KBM-7 (cell line): ENCODE results near the gene PSMD6.

Experiments
- DNase-seq: peaks from one replicate; pipeline ENCODE4 v3.0.0-alpha.2; 2015
- in situ Hi-C: fragments of 300-500 bp; cut with MboI; formaldehyde crosslinking; loops from 2 replicates; pipeline ENCODE4 v1.14.3; 2020; ENCODE audit warnings: low sequenced_read_pairs, low pct_unique_long_range_greater_than_20kb, mixed read lengths

PSMD6 gene

DNA sequence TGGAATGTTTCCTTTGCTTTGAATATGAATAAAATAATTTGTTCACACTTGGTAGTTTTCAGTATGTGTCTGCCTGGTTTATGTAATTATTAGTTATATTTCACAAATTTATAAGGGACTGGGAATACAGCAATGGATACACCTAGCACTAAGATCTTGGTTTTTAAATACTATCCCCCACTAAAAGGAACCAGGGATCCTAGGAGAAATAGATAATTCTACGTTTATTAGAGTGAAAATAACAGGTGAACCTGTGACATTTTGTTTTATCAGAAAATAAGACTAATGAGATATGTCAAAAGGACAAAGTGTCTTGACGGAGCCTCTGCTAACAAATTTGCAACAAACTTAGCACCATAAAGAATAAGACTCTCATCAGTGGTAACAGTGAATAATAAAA lies 3.4 kb downstream of the PSMD6 start:
- no peak for DNase-seq
- in situ Hi-C loops, result no loop called here

DNA sequence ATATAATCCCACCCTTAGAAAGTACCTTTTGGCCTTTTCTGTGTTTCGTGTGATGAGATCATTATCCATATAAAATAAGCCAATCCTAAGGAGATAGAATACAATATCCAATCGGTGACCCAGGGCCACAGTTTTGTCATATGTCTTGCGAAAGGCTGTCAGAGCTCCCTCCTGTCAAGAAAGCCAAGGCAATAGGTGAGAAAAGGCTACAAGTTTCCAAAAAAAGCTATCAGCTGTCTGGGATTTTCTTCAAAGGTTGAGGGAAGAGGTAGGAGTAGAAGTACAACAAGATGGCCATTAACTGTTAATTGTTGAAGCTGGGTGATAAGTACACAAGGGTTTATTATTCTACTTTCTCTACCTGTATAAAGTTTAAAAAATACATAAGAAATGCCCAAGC lies 4.0 kb downstream of the PSMD6 start:
- DNase-seq, result no peak
- in situ Hi-C loops, result no loop called here

GRCh38 chr3:64016941-64017620 lies 6.2 kb downstream of the PSMD6 start:
- DNase-seq, result no peak
- in situ Hi-C loops, result no loop called here

- DNase-seq, result no peak
- in situ Hi-C loops, result no loop called here
These were observed 11.6 kb downstream of the PSMD6 start for GRCh38 chr3:64011685-64012084.

DNA sequence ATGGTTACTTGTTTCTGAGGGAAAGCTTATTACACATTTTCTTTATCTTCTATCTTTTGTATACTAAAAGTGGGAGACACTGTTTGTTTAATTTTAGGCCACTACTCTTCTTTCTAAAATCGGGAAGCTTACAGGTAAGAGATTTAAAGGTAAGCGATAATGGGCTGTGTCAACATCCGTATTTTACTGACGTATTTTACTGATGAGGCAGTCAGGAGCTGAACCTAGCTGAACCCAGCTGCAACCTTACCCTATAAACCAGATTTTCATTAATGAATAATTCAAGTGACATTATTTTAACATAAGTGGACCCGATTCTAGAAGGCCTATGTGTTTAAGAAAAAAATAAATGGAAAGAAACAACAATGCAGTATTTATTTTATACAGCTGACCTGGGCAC lies 13.1 kb downstream of the PSMD6 start:
- in situ Hi-C loops, result no loop called here
- no peak for DNase-seq

- in situ Hi-C loops, result no loop called here
- DNase-seq, result no peak
These were observed 13.8 kb downstream of the PSMD6 start for GRCh38 chr3:64009528-64009927.

- no peak for DNase-seq
- in situ Hi-C loops, result no loop called here
These were observed 14.6 kb downstream of the PSMD6 start for GRCh38 chr3:64008487-64009351.

- in situ Hi-C loops, result no loop called here
- DNase-seq, result no peak
These were observed 15.3 kb downstream of the PSMD6 start for GRCh38 chr3:64008017-64008416.

DNA sequence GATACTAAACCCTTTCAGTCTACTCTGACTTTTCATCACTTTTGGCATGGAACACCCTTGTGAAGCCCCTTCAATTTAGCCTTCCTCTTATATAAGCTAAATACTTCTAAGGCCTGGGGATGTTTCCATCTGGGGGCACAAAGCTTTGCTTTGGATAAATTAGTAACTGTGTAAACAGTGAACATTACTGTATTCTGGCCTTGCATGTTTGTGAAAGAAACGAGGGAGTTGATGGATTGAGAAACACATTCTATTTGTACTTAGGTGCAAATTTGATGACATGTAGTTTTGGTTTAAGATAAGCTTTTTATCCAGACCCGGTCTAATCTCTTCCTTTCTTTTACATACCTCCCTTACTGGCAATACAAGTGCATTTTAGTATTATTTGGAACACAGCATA lies 19.7 kb downstream of the PSMD6 start:
- no peak for DNase-seq
- in situ Hi-C loops, result no loop called here

DNA sequence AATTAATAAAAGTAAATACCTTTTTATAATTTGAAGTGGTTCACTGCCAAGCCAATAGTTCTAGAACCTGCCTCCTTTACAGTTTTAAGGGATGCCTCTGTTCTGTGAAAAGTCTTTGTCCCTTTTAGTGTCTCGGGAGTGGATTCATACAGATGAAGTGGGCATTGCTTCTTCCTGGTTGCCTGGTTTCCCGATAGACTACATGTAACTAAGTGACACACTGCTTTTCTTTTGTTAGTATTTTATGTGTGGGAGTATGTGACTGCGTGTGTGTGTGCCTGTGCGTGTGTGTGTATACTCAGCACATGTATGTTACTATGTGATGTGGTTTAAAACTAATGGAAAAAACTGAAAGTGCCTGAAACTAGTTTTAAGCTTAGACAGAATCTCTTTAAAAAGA lies 21.1 kb downstream of the PSMD6 start:
- in situ Hi-C loops, result no loop called here

GRCh38 chr3:64000453-64001055 lies 22.7 kb downstream of the PSMD6 start:
- in situ Hi-C loops, result no loop called here
- no peak for DNase-seq

More for the DNA sequence above, 21.1 kb downstream of the PSMD6 start:
- DNase-seq, result no peak

DNA sequence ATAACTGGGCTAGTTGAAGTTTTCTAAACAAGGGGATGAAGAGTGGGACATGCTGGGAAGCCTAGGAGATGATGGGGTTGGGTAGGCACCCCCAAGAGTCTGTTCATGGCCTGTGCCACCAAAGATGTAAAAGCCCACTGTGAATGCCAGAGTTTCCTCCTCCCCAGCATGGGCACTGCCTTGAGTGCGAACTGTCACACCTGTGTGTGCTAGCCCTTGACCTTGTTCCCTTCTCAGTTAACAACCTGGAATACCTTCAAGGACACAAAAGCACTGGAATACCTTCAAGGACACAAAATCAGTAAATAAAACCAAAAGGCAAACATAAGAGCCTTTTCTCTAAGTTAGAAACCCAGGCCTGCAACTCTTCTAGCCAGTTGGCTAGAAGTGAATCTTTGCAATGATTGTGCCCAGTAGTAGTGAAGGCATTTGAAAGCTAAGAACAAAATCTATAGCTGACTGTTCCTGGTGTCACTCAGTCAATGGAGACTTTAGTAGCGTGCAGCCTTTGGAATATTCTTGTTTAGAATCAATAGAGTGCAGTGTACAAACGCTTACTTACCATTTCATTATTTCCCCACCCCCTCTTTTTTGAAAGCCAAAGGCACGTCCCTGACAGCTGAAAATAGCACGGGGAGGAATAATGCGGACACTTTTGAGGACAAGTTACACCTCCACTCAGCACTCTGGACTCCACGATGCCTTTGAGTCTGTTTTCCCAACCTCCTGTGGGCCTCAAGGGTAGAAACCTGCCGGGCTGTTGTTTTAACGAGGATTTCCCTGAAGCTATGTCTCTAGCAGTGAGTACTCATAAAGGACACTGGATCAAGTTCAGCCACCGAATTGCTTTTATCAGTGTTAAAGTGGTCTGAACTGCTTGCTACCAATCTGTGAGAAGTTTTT lies 24.2 kb downstream of the PSMD6 start:
- in situ Hi-C loops, result no loop called here
- no peak for DNase-seq

- DNase-seq, result no peak
- in situ Hi-C loops, result no loop called here
These were observed 28.2 kb downstream of the PSMD6 start for GRCh38 chr3:63995086-63995485.

GRCh38 chr3:63993653-63994079 lies 29.6 kb downstream of the PSMD6 start:
- DNase-seq, result peak; percentile 69
- in situ Hi-C loops, result no loop called here

DNA sequence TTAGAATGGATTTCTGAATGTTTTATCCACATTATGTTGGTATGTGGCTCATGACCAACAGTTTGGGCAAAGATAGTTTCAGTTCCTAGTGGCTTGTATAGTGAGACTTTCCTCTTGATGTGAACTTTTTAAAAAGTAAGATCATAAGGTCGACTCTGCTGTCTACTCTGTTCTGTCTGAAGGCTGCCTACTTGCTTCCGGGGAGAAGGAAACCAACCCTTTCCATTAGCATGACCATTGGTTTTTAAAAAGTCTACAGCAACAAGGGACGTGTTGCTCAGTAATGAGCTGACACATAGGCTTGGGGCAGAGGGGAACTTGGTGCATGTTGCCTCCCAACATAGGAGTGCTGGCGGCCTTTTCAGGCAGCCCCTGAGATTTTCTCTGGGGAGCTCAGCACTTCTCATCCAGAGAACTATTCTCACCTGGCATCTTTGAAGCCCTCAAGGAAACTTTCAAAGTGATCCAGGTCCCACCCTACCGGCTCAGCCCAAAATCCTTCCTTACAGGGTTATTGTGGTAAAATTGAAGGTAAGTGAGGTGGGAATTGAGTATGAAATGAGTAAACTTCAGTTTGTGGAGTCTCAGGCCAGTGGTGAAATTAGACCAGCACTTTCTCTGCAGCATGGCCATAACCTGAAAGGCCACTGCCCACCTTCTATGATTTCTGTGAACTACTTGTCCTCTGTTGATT lies 30.6 kb downstream of the PSMD6 start:
- DNase-seq, result no peak
- in situ Hi-C loops, result no loop called here

DNA sequence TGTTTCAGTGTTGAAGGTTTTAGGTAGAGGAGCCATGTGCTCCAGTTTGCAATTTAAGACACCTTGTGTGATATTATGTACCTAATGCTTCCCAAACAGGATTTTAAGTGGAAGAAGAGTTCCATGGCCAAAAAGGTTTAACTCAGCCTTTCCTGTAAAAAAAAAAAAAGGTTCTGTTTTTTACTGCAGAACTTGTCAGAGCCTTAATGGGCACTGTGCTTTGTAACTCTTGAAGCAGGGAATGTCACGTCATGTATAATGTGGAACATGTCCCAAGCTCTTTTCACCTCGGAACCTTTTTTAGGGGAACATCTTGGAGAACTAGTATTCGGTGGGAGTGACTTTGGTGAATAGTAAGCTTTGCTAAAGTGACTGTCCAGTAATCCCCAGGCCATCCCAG lies 31.6 kb downstream of the PSMD6 start:
- in situ Hi-C loops, result no loop called here
- DNase-seq, result no peak

DNA sequence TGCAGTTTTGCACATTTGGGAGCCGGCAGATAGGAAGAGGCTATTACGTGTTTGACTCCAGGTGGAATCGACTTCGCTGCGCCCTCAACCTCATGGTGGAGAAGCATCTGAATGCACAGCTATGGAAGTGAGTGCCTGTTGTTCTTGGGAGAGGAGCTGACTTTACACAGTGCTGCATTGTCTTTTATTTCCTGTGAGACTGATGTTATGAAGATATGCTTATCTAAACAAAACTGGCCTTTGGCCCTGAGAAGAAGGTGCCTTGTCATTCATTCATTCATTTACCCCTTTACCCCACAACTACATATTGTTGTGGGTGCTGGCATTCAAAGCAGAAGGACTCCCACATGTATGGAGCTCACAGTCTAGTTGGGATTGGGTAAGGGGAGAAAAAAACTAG lies 32.6 kb downstream of the PSMD6 start:
- in situ Hi-C loops, result no loop called here
- DNase-seq, result no peak

DNA sequence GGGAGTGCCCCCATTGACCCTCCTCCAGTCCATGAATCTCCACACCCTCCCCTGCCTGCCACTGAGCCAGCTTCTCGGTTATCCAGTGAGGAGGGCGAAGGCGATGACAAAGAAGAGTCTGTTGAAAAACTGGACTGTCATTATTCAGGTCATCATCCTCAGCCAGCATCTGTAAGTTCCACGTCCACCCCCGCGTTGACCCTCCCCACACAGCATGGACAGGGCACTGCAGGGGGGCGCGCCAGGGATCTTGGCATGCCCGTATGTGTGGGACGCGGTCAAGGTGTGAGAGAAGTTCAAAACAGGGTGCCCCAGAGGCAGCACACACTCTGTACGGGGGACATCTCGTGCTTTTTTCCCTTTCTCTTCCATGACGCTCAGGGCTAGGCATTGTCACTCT lies 33.1 kb downstream of the PSMD6 start:
- in situ Hi-C loops, result no loop called here
- DNase-seq, result no peak

DNA sequence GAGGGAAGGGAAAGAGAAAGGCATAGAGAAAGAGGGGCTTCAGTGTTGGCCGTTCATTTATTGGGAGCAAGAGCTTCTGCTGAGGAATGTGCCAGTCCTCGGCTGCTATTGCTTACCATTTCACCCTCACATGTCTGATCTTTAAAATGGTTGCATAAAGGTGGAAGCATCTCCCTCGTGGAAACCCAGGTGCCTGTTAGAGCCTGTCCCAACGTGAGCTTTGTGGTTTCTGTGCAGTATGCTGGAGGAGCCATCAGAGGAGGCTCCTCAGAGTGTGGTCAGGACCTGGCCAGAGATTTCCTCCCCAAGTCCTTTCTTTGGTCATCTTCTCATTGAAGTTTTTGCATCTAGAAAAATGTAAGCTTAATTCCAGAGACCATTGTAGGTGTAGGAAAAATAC lies 34.4 kb downstream of the PSMD6 start:
- DNase-seq, result no peak
- in situ Hi-C loops, result no loop called here
